Naive B cell (primary cell): Measurements from ENCODE around the gene SMAD1. TPM values are rescaled to one million over a fixed set of nuclear protein-coding genes. Genes with fewer than 3 reads are reported as not detected.

Source experiments
- ATAC-seq, 2 donors: fragments of 150-1000 bp; cut with Tn5 transposase; 2 replicates each; pipeline ENCODE4 v1.10.0; 2021; ENCODE audit warnings: low read depth in 2 of 2, mild to moderate bottlenecking in 2 of 2, moderate library complexity in 2 of 2
- DNase-seq: peaks from one replicate; pipeline ENCODE4 v3.0.0; 2022
- H3K27ac Mint-ChIP-seq, 6 donors: one replicate each; pipeline ENCODE4 v1.8.0; 2020 to 2022; ENCODE audit warnings: mild to moderate bottlenecking in 6 of 6, mixed read lengths in 6 of 6, moderate library complexity in 5 of 6, inconsistent platforms in 2 of 6
- H3K27me3 Mint-ChIP-seq, 3 donors: one replicate each; pipeline ENCODE4 v1.8.0; 2021 to 2022; ENCODE audit warnings: mixed read lengths in 3 of 3, mild to moderate bottlenecking in 1 of 3
- H3K36me3 Mint-ChIP-seq, 2 donors: one replicate each; pipeline ENCODE4 v1.8.0; 2020 to 2022; ENCODE audit warnings: mixed read lengths in 2 of 2, inconsistent platforms in 1 of 2, mild to moderate bottlenecking in 1 of 2
- H3K4me1 Mint-ChIP-seq, 3 donors: one replicate each; pipeline ENCODE4 v1.8.0; 2020 to 2022; ENCODE audit warnings: mixed read lengths in 3 of 3, inconsistent platforms in 1 of 3, mild to moderate bottlenecking in 1 of 3, moderate library complexity in 1 of 3
- H3K4me3 Mint-ChIP-seq, 8 donors: one replicate each; pipeline ENCODE4 v1.8.0; 2020 to 2022; ENCODE audit warnings: mild to moderate bottlenecking in 8 of 8, mixed read lengths in 8 of 8, moderate library complexity in 8 of 8, inconsistent platforms in 2 of 8
- H3K9me3 Mint-ChIP-seq, 7 donors: one replicate each; pipeline ENCODE4 v1.8.0; 2020 to 2022; ENCODE audit warnings: mixed read lengths in 7 of 7, mild to moderate bottlenecking in 5 of 7, inconsistent platforms in 2 of 7, moderate library complexity in 1 of 7
- polyA plus RNA-seq, 6 donors: library from polyadenylated mRNA; unstranded; fragments of 300-500 nt; fragmentation: Illumina TruSeq; gene quantifications; one replicate each; pipeline ENCODE4 v1.2.3, GENCODE V29; 2021; ENCODE audit warnings: low read depth in 6 of 6

The SMAD1 gene
- polyA plus RNA-seq, 6 donors from 2014 or later = 0.30 to 1.6 (median 0.41) TPM; not detected in 3

- H3K4me1 Mint-ChIP-seq = peaks cover 0 to 6% (median 0%) of the 10 kb centered on the region in 3 donors
- H3K27me3 Mint-ChIP-seq = peaks cover 21 to 47% (median 35%) of the 10 kb centered on the region in 3 donors
- no peak overlapping the region for H3K4me3 Mint-ChIP-seq
Observed at GRCh38 chr4:145493166-145493565, 11.5 kb downstream of the SMAD1 start.

GRCh38 chr4:145494666-145495270 lies 13.1 kb downstream of the SMAD1 start:
- DNase-seq (no peak), ATAC-seq (no peak)
- no peaks in the 10 kb centered on the region for H3K36me3 Mint-ChIP-seq
- H3K4me1 Mint-ChIP-seq = peaks cover 0 to 6% (median 0%) of the 10 kb centered on the region in 3 donors
- H3K4me3 Mint-ChIP-seq = no peak overlapping the region
- H3K9me3 Mint-ChIP-seq = no peaks in the 10 kb centered on the region
- peaks cover 30 to 51% (median 35%) of the 10 kb centered on the region in 3 donors for H3K27me3 Mint-ChIP-seq
- H3K27ac Mint-ChIP-seq = no peak overlapping the region

More at GRCh38 chr4:145493166-145493565, 11.5 kb downstream of the SMAD1 start:
- H3K36me3 Mint-ChIP-seq = no peaks in the 10 kb centered on the region
- no peaks in the 10 kb centered on the region for H3K9me3 Mint-ChIP-seq
- DNase-seq (no peak), ATAC-seq (no peak)
- H3K27ac Mint-ChIP-seq = no peak overlapping the region

GRCh38 chr4:145496292-145496691 lies 14.6 kb downstream of the SMAD1 start:
- Mint-ChIP-seq H3K27me3 (peaks cover 38 to 51% (median 40%) of the 10 kb centered on the region in 3 donors), H3K4me3 (no peak overlapping the region), H3K27ac (no peak overlapping the region), H3K4me1 (peaks cover 2 to 17% (median 4%) of the 10 kb centered on the region in 3 donors), H3K9me3 (peaks cover 0 to 2% (median 0%) of the 10 kb centered on the region in 7 donors), H3K36me3 (no peaks in the 10 kb centered on the region)
- ATAC-seq (no peak), DNase-seq (no peak)

- peaks cover 2 to 19% (median 9%) of the 10 kb centered on the region in 3 donors for H3K4me1 Mint-ChIP-seq
- ATAC-seq (no peak), DNase-seq (no peak)
- peaks cover 0 to 2% (median 0%) of the 10 kb centered on the region in 7 donors for H3K9me3 Mint-ChIP-seq
- peaks cover 28 to 40% (median 40%) of the 10 kb centered on the region in 3 donors for H3K27me3 Mint-ChIP-seq
- H3K4me3 Mint-ChIP-seq = no peak overlapping the region
- H3K27ac Mint-ChIP-seq = no peak overlapping the region
- H3K36me3 Mint-ChIP-seq = no peaks in the 10 kb centered on the region
Observed at GRCh38 chr4:145497199-145498149, 15.8 kb downstream of the SMAD1 start.

- no peak for DNase-seq
- ATAC-seq = no peak
- peaks cover 34 to 41% (median 37%) of the 10 kb centered on the region in 3 donors for H3K27me3 Mint-ChIP-seq
- H3K36me3 Mint-ChIP-seq = no peaks in the 10 kb centered on the region
- H3K4me1 Mint-ChIP-seq = peaks cover 2 to 20% (median 9%) of the 10 kb centered on the region in 3 donors
- no peak overlapping the region for H3K27ac Mint-ChIP-seq
- H3K4me3 Mint-ChIP-seq = no peak overlapping the region
- peaks cover 0 to 2% (median 0%) of the 10 kb centered on the region in 7 donors for H3K9me3 Mint-ChIP-seq
Observed at GRCh38 chr4:145498430-145498829, 16.8 kb downstream of the SMAD1 start.

- Mint-ChIP-seq H3K27me3 (peaks cover 17 to 29% (median 27%) of the 10 kb centered on the region in 3 donors), H3K36me3 (no peaks in the 10 kb centered on the region), H3K4me3 (peak overlapping the region in 1 of 8 donors; percentile 64), H3K9me3 (peaks cover 0 to 2% (median 0%) of the 10 kb centered on the region in 7 donors), H3K4me1 (peaks cover 2 to 20% (median 12%) of the 10 kb centered on the region in 3 donors), H3K27ac (peak overlapping the region in 1 of 6 donors; percentile 59)
- DNase-seq = no peak
- peak; percentile 28 to 40 for ATAC-seq
Observed at GRCh38 chr4:145501051-145501660, 19.5 kb downstream of the SMAD1 start.

GRCh38 chr4:145502809-145503208 lies 21.2 kb downstream of the SMAD1 start:
- ATAC-seq (no peak), DNase-seq (no peak)
- H3K4me3 Mint-ChIP-seq = no peak overlapping the region
- H3K9me3 Mint-ChIP-seq = peaks cover 0 to 2% (median 0%) of the 10 kb centered on the region in 7 donors
- no peaks in the 10 kb centered on the region for H3K36me3 Mint-ChIP-seq
- peaks cover 6 to 27% (median 17%) of the 10 kb centered on the region in 3 donors for H3K27me3 Mint-ChIP-seq
- H3K4me1 Mint-ChIP-seq = peaks cover 2 to 20% (median 12%) of the 10 kb centered on the region in 3 donors
- H3K27ac Mint-ChIP-seq = no peak overlapping the region

- no peak overlapping the region for H3K4me3 Mint-ChIP-seq
- no peak for DNase-seq
- H3K4me1 Mint-ChIP-seq = peaks cover 2 to 20% (median 12%) of the 10 kb centered on the region in 3 donors
- ATAC-seq = no peak
- peak overlapping the region in 1 of 6 donors; percentile 17 for H3K27ac Mint-ChIP-seq
- peaks cover 0 to 2% (median 0%) of the 10 kb centered on the region in 7 donors for H3K9me3 Mint-ChIP-seq
- H3K27me3 Mint-ChIP-seq = peaks cover 5 to 25% (median 13%) of the 10 kb centered on the region in 3 donors
- no peaks in the 10 kb centered on the region for H3K36me3 Mint-ChIP-seq
Observed at GRCh38 chr4:145503486-145504072, 21.9 kb downstream of the SMAD1 start.

GRCh38 chr4:145505995-145506394 lies 24.3 kb downstream of the SMAD1 start:
- ATAC-seq = no peak
- Mint-ChIP-seq H3K9me3 (peaks cover 0 to 4% (median 0%) of the 10 kb centered on the region in 7 donors), H3K27me3 (peaks cover 0 to 10% (median 6%) of the 10 kb centered on the region in 3 donors), H3K36me3 (no peaks in the 10 kb centered on the region), H3K4me3 (no peak overlapping the region), H3K4me1 (peaks cover 2 to 12% (median 12%) of the 10 kb centered on the region in 3 donors), H3K27ac (no peak overlapping the region)
- no peak for DNase-seq

- H3K4me1 Mint-ChIP-seq = peaks cover 0 to 7% (median 3%) of the 10 kb centered on the region in 3 donors
- peaks cover 0 to 10% of the 10 kb centered on the region in 2 donors for H3K36me3 Mint-ChIP-seq
- no peak overlapping the region for H3K27ac Mint-ChIP-seq
- ATAC-seq (no peak), DNase-seq (no peak)
- peaks cover 0 to 7% (median 4%) of the 10 kb centered on the region in 3 donors for H3K27me3 Mint-ChIP-seq
- H3K4me3 Mint-ChIP-seq = no peak overlapping the region
- H3K9me3 Mint-ChIP-seq = peaks cover 0 to 18% (median 11%) of the 10 kb centered on the region in 7 donors
Observed at GRCh38 chr4:145507636-145508035, 26.0 kb downstream of the SMAD1 start.

GRCh38 chr4:145511913-145512522 lies 30.4 kb downstream of the SMAD1 start:
- no peaks in the 10 kb centered on the region for H3K27me3 Mint-ChIP-seq
- no peaks in the 10 kb centered on the region for H3K4me1 Mint-ChIP-seq
- H3K9me3 Mint-ChIP-seq = peaks cover 0 to 26% (median 18%) of the 10 kb centered on the region in 7 donors
- H3K4me3 Mint-ChIP-seq = no peak overlapping the region
- ATAC-seq = no peak
- peaks cover 0 to 13% of the 10 kb centered on the region in 2 donors for H3K36me3 Mint-ChIP-seq
- no peak overlapping the region for H3K27ac Mint-ChIP-seq
- no peak for DNase-seq

- Mint-ChIP-seq H3K36me3 (peaks cover 0 to 13% of the 10 kb centered on the region in 2 donors), H3K27ac (no peak overlapping the region), H3K4me1 (no peaks in the 10 kb centered on the region), H3K9me3 (peaks cover 0 to 26% (median 18%) of the 10 kb centered on the region in 7 donors), H3K27me3 (no peaks in the 10 kb centered on the region), H3K4me3 (no peak overlapping the region)
- no peak for ATAC-seq
- DNase-seq = no peak
Observed at GRCh38 chr4:145513020-145513621, 31.5 kb downstream of the SMAD1 start.
